HG03175 (cell line): ENCODE measurements around the gene USP20.

Source experiments
- ATAC-seq: cut with Tn5 transposase; IDR thresholded peaks from one replicate; pipeline ENCODE4 v1.9.1; 2021; ENCODE audit warnings: mild to moderate bottlenecking, moderate library complexity; ENCODE audit not compliant: unreplicated experiment

USP20 gene

GRCh38 chr9:129853614-129854013, 18.4 kb downstream of the USP20 start:
- ATAC-seq, result no peak

- no peak for ATAC-seq
Measured at GRCh38 chr9:129854588-129855110, 19.4 kb downstream of the USP20 start.

- no peak for ATAC-seq
Measured at GRCh38 chr9:129857207-129857606, 21.9 kb downstream of the USP20 start.

GRCh38 chr9:129858167-129858962, 23.1 kb downstream of the USP20 start:
- no peak for ATAC-seq

- no peak for ATAC-seq
Measured at GRCh38 chr9:129860653-129861446, 25.6 kb downstream of the USP20 start.

DNA sequence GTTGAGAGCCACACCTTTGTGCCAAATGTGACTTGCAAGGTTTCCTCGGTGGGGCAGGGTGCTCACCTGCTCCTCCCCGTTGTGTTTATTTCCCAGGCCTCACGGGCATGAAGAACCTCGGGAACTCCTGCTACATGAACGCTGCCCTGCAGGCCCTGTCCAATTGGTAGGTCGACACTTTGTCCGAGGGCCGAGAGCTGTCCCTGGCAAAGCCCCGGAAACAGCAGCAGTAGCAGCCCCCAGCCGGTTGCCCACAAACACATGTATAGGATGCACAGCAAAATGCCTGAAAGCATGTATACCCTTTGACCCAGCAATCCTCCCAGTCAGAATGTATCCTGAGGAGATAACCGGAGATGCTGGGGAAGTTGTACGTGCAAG, 26.2 kb downstream of the USP20 start:
- no peak for ATAC-seq

DNA sequence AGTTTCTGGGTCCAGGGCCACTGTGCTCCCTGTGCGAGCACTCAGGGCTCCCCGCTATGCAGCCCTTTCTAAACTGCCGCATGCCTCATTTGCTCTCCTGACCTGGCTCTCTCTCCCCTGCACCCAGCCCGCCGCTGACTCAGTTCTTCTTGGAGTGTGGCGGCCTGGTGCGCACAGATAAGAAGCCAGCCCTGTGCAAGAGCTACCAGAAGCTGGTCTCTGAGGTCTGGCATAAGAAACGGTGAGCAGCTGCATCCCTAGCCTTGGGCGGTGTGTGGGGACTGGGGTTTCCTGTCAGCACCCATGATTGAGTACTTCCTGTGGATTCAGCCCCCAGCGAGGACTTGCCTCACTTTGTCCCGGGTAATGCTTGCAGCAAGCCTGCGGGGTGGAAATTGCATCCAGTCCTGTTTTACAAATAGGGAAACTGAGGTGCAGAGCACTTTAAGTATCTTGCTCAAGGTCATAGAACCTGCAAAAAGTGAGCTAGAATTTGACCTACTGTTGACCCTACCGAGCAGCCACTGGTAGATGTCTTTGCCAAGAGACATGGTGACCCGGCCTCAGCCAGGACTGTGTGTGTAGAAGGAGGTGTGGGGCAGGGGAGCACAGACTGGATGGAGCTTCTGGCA, 27.9 kb downstream of the USP20 start:
- no peak for ATAC-seq

GRCh38 chr9:129864991-129865647, 29.9 kb downstream of the USP20 start:
- ATAC-seq, result no peak

GRCh38 chr9:129865668-129866320, 30.5 kb downstream of the USP20 start:
- ATAC-seq, result no peak

- no peak for ATAC-seq
Measured at GRCh38 chr9:129866394-129867135, 31.3 kb downstream of the USP20 start.

- no peak for ATAC-seq
Measured at GRCh38 chr9:129867136-129868022, 32.1 kb downstream of the USP20 start.

DNA sequence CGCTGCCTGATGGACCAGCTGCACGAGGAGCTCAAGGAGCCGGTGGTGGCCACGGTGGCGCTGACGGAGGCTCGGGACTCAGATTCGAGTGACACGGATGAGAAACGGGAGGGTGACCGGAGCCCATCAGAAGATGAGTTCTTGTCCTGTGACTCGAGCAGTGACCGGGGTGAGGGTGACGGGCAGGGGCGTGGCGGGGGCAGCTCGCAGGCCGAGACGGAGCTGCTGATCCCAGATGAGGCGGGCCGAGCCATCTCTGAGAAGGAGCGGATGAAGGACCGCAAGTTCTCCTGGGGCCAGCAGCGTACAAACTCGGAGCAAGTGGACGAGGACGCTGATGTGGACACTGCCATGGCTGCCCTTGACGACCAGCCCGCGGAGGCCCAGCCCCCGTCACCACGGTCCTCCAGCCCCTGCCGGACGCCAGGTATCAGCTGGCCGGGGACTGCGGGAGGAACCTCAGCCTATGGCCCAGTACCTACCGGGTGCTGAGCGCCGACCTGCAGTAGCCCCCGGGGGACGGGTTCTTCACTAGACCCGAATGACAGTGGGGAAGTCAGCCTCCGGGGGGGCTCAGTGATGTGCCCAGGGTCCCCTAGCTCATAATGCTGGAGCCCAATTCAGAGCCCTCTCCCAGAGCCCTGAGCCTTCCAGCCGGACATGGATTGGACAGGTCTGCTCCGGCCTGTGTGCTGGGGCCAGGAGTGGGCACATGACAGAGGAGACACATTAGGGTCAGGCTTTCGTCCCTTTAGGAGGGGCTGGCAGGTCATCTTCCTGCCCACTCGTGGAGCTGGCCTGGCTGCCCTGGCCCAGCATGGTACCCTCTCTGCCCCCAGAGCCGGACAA, 33.0 kb downstream of the USP20 start:
- ATAC-seq, result no peak

DNA sequence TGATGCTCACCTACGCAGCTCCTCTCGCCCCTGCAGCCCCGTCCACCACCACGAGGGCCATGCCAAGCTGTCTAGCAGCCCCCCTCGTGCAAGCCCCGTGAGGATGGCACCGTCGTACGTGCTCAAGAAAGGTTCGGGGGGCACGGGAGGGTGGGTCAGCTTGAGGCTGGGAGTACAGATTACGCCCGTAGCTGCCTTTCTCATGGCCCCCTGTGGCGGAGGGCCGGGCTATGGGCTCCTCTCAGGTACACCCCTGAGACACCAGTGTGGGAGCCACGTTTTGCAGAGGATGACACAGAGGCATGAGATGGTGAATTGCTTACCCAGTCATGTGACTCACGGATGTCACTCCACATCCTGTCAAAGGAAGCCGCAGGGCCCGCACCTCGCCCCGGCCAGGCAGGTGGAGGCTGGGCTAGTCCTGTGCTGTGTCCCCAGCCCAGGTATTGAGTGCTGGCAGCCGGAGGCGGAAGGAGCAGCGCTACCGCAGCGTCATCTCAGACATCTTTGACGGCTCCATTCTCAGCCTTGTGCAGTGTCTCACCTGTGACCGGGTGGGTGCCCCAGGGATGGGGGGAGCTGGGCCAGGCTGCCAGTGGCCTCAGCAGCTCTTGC, 33.7 kb downstream of the USP20 start:
- no peak for ATAC-seq

DNA sequence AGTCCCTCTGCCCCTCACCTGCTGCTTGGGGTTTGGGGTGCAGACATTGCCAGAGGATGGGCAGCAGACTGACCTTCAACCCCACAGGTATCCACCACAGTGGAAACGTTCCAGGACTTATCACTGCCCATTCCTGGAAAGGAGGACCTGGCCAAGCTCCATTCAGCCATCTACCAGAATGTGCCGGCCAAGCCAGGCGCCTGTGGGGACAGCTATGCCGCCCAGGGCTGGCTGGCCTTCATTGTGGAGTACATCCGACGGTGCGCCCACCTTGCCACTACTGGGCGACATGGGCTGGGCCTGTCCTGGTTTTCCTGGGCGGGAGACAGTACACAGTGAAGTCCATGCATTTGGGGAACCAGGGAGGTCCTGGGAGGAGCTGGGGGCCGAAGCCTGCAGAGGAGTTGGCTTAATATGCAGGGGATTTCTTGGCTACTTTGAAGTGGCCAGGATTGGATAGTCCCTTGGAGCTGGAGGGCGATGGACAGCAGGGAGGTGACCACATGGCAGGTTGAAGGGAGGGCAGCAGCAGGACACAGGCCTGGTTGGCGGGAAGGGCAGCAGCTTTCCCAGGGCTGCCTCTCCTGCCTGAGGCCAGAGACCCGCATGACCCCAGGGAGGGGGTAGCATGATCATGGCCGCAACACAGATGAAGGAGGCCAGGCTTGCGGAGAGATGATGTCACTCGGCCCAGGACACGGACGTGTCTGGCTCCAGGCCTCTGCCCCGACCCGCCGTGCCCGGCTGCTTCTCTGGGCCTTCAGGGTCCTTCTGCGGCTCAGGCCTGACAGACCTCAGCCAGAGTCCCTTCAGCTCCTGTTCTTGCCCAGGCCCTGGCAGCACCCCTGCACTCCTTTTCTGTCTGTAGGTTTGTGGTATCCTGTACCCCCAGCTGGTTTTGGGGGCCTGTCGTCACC, 34.6 kb downstream of the USP20 start:
- no peak for ATAC-seq

- ATAC-seq, result no peak
Measured at GRCh38 chr9:129871046-129871445, 35.8 kb downstream of the USP20 start.

DNA sequence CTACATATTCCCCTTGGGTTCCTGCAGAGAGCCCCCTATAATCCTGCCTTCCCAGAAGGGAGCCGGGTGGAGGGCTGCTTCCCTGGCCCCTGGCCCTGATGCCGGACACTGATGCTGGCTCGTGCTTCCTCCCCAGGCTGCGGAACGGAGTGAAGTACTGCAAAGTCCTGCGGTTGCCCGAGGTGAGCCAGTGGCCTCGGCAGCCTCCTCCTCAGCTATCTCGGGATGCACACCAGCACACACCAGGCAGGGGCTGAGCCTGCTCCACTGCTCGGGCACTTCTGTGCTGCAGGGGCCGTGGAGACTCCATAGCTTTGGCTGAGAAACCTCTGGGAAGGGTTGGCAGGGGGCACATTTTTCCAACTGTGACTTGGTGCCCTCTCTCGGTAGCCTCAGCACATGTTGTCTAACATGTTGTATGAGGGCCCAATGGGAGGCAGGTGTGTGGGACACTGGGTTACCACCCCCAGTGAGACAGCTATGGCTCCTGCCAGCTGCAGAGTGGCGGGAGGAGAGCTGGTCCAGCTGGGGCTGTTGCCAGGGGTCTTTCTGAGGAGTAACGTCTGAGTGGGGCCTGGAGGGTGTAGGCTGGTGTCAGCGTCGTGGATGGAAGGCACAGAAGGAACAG, 38.4 kb downstream of the USP20 start:
- ATAC-seq, result no peak
